OCI-LY1 (cell line): ENCODE results near the gene UBR4.
"Not testable (repeated sequence)": the region's sequence is repeated elsewhere in the genome, so short reads cannot be mapped to it uniquely, and the experiment has no call there.

Experiments used
- H2AFZ ChIP-seq: fragments of 200-600 bp; sonication (generic), shearing (Covaris generic); 2 replicates; pipeline ENCODE4 v1.6.0; 2014; ENCODE audit warnings: antibody characterized with exemption, mild to moderate bottlenecking, low read length
- H3F3A ChIP-seq: fragments of 200-600 bp; sonication (generic), shearing (Covaris generic); 2 replicates; pipeline ENCODE4 v1.6.0; 2014; ENCODE audit warnings: mild to moderate bottlenecking, antibody characterized with exemption, low read length, moderate library complexity; ENCODE audit not compliant: insufficient read depth
- H3K27ac ChIP-seq: fragments of 200-600 bp; sonication (generic); 2 replicates; pipeline ENCODE4 v1.5.1; 2014; ENCODE audit warnings: low read length, mixed run types, mild to moderate bottlenecking, low read depth; ENCODE audit not compliant: poor library complexity, severe bottlenecking
- H3K27me3 ChIP-seq: fragments of 200-600 bp; sonication (generic); 2 replicates; pipeline ENCODE4 v1.6.0; 2014; ENCODE audit warnings: antibody characterized with exemption, mild to moderate bottlenecking, low read length, moderate library complexity; ENCODE audit not compliant: insufficient read depth
- H3K36me3 ChIP-seq: fragments of 200-600 bp; sonication (generic); 2 replicates; pipeline ENCODE4 v1.6.1; 2014; ENCODE audit warnings: mild to moderate bottlenecking, antibody characterized with exemption, low read length, moderate library complexity, mixed read lengths; ENCODE audit not compliant: insufficient read depth
- H3K4me1 ChIP-seq: fragments of 200-600 bp; sonication (generic); 2 replicates; pipeline ENCODE4 v1.5.1; 2014; ENCODE audit warnings: mild to moderate bottlenecking, low read length, moderate library complexity; ENCODE audit not compliant: insufficient read depth, severe bottlenecking
- H3K4me2 ChIP-seq: fragments of 200-600 bp; sonication (generic), shearing (Covaris generic); 2 replicates; pipeline ENCODE4 v1.6.1; 2014; ENCODE audit warnings: low read length
- H3K4me3 ChIP-seq: fragments of 200-600 bp; sonication (generic); 2 replicates; pipeline ENCODE4 v1.5.1; 2014; ENCODE audit warnings: low read length, low read depth, mild to moderate bottlenecking, mixed read lengths; ENCODE audit not compliant: poor library complexity, severe bottlenecking
- H3K79me2 ChIP-seq: fragments of 200-600 bp; shearing (Covaris generic); 2 replicates; pipeline ENCODE4 v1.6.1; 2016; ENCODE audit warnings: mixed run types, low read length, mixed read lengths; ENCODE audit not compliant: insufficient read depth
- H3K9ac ChIP-seq: fragments of 200-600 bp; sonication (generic), shearing (Covaris generic); 2 replicates; pipeline ENCODE4 v1.6.1; 2014; ENCODE audit warnings: mild to moderate bottlenecking, low read length, mixed read lengths
- H3K9me2 ChIP-seq: fragments of 200-600 bp; sonication (generic), shearing (Covaris generic); 2 replicates; pipeline ENCODE4 v1.6.1; 2014; ENCODE audit warnings: low read depth, mild to moderate bottlenecking, low read length, mixed read lengths
- H3K9me3 ChIP-seq: fragments of 200-600 bp; shearing (Covaris generic); 2 replicates; pipeline ENCODE4 v1.6.1; 2014; ENCODE audit warnings: low read length, mixed read lengths
- H4K20me1 ChIP-seq: fragments of 200-600 bp; sonication (generic), shearing (Covaris generic); 2 replicates; pipeline ENCODE4 v1.6.0; 2016; ENCODE audit warnings: mild to moderate bottlenecking, low read length; ENCODE audit not compliant: insufficient read depth
- EZH2 ChIP-seq: fragments of 200-600 bp; sonication (generic), shearing (Covaris generic); IDR thresholded peaks from 2 replicates; pipeline ENCODE4 v1.8.0; 2017; ENCODE audit warnings: borderline replicate concordance, mixed run types, mild to moderate bottlenecking, antibody characterized with exemption, low read length, moderate library complexity, mixed read lengths
- TF ChIP-seq, protein P1 (sequence below): fragments of 200-600 bp; sonication (generic), shearing (Covaris generic); IDR thresholded peaks from 2 replicates; pipeline ENCODE4 v1.5.1; 2017; ENCODE audit warnings: mild to moderate bottlenecking, antibody characterized with exemption, low read length, moderate library complexity, mixed read lengths

The UBR4 gene

GRCh38 chr1:19234224-19234623 lies 24.2 kb upstream of the UBR4 start:
- H3K4me3 ChIP-seq, result no peak overlapping the region
- H3F3A ChIP-seq, result no peaks in the 10 kb centered on the region
- no peaks in the 10 kb centered on the region for H3K9me3 ChIP-seq
- no peak overlapping the region for H2AFZ ChIP-seq
- no peaks in the 10 kb centered on the region for H3K27me3 ChIP-seq
- H3K4me2 ChIP-seq, result no peak overlapping the region
- TF ChIP-seq, protein P1, sequence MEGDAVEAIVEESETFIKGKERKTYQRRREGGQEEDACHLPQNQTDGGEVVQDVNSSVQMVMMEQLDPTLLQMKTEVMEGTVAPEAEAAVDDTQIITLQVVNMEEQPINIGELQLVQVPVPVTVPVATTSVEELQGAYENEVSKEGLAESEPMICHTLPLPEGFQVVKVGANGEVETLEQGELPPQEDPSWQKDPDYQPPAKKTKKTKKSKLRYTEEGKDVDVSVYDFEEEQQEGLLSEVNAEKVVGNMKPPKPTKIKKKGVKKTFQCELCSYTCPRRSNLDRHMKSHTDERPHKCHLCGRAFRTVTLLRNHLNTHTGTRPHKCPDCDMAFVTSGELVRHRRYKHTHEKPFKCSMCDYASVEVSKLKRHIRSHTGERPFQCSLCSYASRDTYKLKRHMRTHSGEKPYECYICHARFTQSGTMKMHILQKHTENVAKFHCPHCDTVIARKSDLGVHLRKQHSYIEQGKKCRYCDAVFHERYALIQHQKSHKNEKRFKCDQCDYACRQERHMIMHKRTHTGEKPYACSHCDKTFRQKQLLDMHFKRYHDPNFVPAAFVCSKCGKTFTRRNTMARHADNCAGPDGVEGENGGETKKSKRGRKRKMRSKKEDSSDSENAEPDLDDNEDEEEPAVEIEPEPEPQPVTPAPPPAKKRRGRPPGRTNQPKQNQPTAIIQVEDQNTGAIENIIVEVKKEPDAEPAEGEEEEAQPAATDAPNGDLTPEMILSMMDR, result no peak
- TF ChIP-seq EZH2, result no peak
- no peak overlapping the region for H3K9ac ChIP-seq
- no peaks in the 10 kb centered on the region for H3K4me1 ChIP-seq
- H3K79me2 ChIP-seq, result no peaks in the 10 kb centered on the region
- no peaks in the 10 kb centered on the region for H4K20me1 ChIP-seq
- no peak overlapping the region for H3K27ac ChIP-seq
- H3K36me3 ChIP-seq, result peaks cover 91% of the 10 kb centered on the region
- H3K9me2 ChIP-seq, result no peaks in the 10 kb centered on the region

- Histone ChIP-seq H3K4me2 (no peak overlapping the region), H3K9ac (no peak overlapping the region), H3K9me2 (no peaks in the 10 kb centered on the region), H2AFZ (no peak overlapping the region), H4K20me1 (no peaks in the 10 kb centered on the region), H3K36me3 (peaks cover 86% of the 10 kb centered on the region), H3K27ac (no peak overlapping the region), H3K4me3 (no peak overlapping the region), H3K79me2 (no peaks in the 10 kb centered on the region), H3K9me3 (no peaks in the 10 kb centered on the region), H3K4me1 (no peaks in the 10 kb centered on the region), H3F3A (no peaks in the 10 kb centered on the region), H3K27me3 (no peaks in the 10 kb centered on the region)
- no peak for TF ChIP-seq EZH2
- TF ChIP-seq, protein P1, result no peak; the same call in 1 of the 2 replicates
These were observed 22.4 kb upstream of the UBR4 start for GRCh38 chr1:19232524-19232846.

GRCh38 chr1:19231736-19232523 lies 21.9 kb upstream of the UBR4 start:
- not testable (repeated sequence) for H4K20me1 ChIP-seq, H3K4me1 ChIP-seq, H2AFZ ChIP-seq, H3K27me3 ChIP-seq, H3K9me3 ChIP-seq, H3K79me2 ChIP-seq, H3K9ac ChIP-seq, H3K27ac ChIP-seq, H3K4me3 ChIP-seq, H3F3A ChIP-seq, H3K9me2 ChIP-seq, H3K4me2 ChIP-seq
- peaks cover 86% of the 10 kb centered on the region for H3K36me3 ChIP-seq

- no peaks in the 10 kb centered on the region for H3K27me3 ChIP-seq
- no peak overlapping the region for H3K27ac ChIP-seq
- no peak overlapping the region for H3K4me2 ChIP-seq
- no peak overlapping the region for H2AFZ ChIP-seq
- no peaks in the 10 kb centered on the region for H3K79me2 ChIP-seq
- H3K4me1 ChIP-seq, result no peaks in the 10 kb centered on the region
- no peaks in the 10 kb centered on the region for H3K9me3 ChIP-seq
- no peaks in the 10 kb centered on the region for H3K9me2 ChIP-seq
- H3K36me3 ChIP-seq, result peaks cover 93% of the 10 kb centered on the region
- no peak overlapping the region for H3K9ac ChIP-seq
- no peak for TF ChIP-seq EZH2
- TF ChIP-seq, protein P1, result no peak
- H3F3A ChIP-seq, result no peaks in the 10 kb centered on the region
- no peak overlapping the region for H3K4me3 ChIP-seq
- no peaks in the 10 kb centered on the region for H4K20me1 ChIP-seq
These were observed 19.8 kb upstream of the UBR4 start for GRCh38 chr1:19229828-19230325.
